HEK293 (cell line): ENCODE results near the gene TTC7B.

Experiments used
- CTCF ChIA-PET: fragments of 350-600 bp; formaldehyde crosslinking; extraction: SDS; loops from one replicate; lab custom pipeline; 2021; ENCODE audit warnings: antibody characterized with exemption; lab: Yijun Ruan, JAX
- POLR2A ChIA-PET: fragments of 300-600 bp; formaldehyde crosslinking; extraction: SDS; loops from one replicate; lab custom pipeline; 2020; ENCODE audit warnings: antibody characterized with exemption, inconsistent platforms; lab: Yijun Ruan, JAX
- H3K27ac ChIP-seq: fragments of 200-500 bp; sonication (Bioruptor generic); 2 replicates; pipeline ENCODE4 v1.5.1; 2014; ENCODE audit warnings: low read depth, low read length, control low read depth, inconsistent platforms; ENCODE audit errors: extremely low read depth
- H3K36me3 ChIP-seq, 2 experiments: fragments of 200-500 bp in 1 of 2; sonication (Bioruptor generic) in 1 of 2; 1 replicate in 1 of 2; 2 replicates in 1 of 2; pipeline ENCODE4 v1.5.1; 2014 to 2017; ENCODE audit warnings: inconsistent platforms in 2 of 2, low read length in 2 of 2; ENCODE audit not compliant: control insufficient read depth in 2 of 2, insufficient read depth in 1 of 2
- H3K4me1 ChIP-seq: fragments of 200-500 bp; sonication (Bioruptor generic); 2 replicates; pipeline ENCODE4 v1.5.1; 2014; ENCODE audit warnings: mild to moderate bottlenecking, low read length, inconsistent platforms; ENCODE audit not compliant: control insufficient read depth, insufficient read depth
- H3K4me3 ChIP-seq: 2 replicates; pipeline ENCODE4 v1.5.1; 2011; ENCODE audit warnings: low read depth, mild to moderate bottlenecking, control low read depth, low read length, moderate library complexity
- H3K9me3 ChIP-seq: fragments of 200-500 bp; sonication (Bioruptor generic); 2 replicates; pipeline ENCODE4 v1.5.1; 2014; ENCODE audit warnings: low read depth, low read length, inconsistent platforms; ENCODE audit not compliant: control insufficient read depth, insufficient read depth
- ATF2 ChIP-seq: fragments of 450-650 bp; formaldehyde crosslinking; IDR thresholded peaks from 2 replicates; pipeline ENCODE4 v1.5.1; 2016; ENCODE audit warnings: missing biosample characterization, missing genetic modification characterization, low read depth
- BCL11A ChIP-seq: fragments of 450-650 bp; formaldehyde crosslinking; IDR thresholded peaks from 2 replicates; pipeline ENCODE4 v1.5.1; 2016; ENCODE audit warnings: low read depth, missing biosample characterization, missing genetic modification characterization
- HOXD13 ChIP-seq: sonication (generic); formaldehyde crosslinking; IDR thresholded peaks from 2 replicates; pipeline ENCODE4 v1.8.0; 2022; ENCODE audit warnings: missing genetic modification reagents, borderline replicate concordance
- PRDM1 ChIP-seq: fragments of 450-650 bp; formaldehyde crosslinking; IDR thresholded peaks from 2 replicates; pipeline ENCODE4; 2016; ENCODE audit warnings: missing biosample characterization, missing genetic modification characterization
- TRIM28 ChIP-seq: IDR thresholded peaks from 2 replicates; pipeline ENCODE4 v1.6.1; 2011; ENCODE audit warnings: low read length, control low read depth, borderline replicate concordance
- ZBTB17 ChIP-seq: fragments of 450-650 bp; formaldehyde crosslinking; IDR thresholded peaks from 2 replicates; pipeline ENCODE4 v1.5.1; 2016; ENCODE audit warnings: missing biosample characterization, missing genetic modification characterization
- ZBTB20 ChIP-seq: fragments of 450-650 bp; formaldehyde crosslinking; IDR thresholded peaks from 2 replicates; pipeline ENCODE4 v1.5.1; 2016; ENCODE audit warnings: missing biosample characterization, missing genetic modification characterization
- ZBTB21 ChIP-seq: fragments of 450-650 bp; formaldehyde crosslinking; IDR thresholded peaks from 2 replicates; pipeline ENCODE4 v1.5.1; 2017; ENCODE audit warnings: missing biosample characterization, missing genetic modification characterization
- ZIC2 ChIP-seq: fragments of 450-650 bp; formaldehyde crosslinking; IDR thresholded peaks from 2 replicates; pipeline ENCODE4 v1.5.1; 2016; ENCODE audit warnings: missing biosample characterization, missing genetic modification characterization
- ZNF121 ChIP-seq: fragments of 450-650 bp; formaldehyde crosslinking; IDR thresholded peaks from 2 replicates; pipeline ENCODE4 v1.5.1; 2016; ENCODE audit warnings: missing biosample characterization, missing genetic modification characterization
- ZNF221 ChIP-seq: fragments of 450-650 bp; formaldehyde crosslinking; IDR thresholded peaks from 2 replicates; pipeline ENCODE4 v1.5.1; 2017; ENCODE audit warnings: missing biosample characterization, missing genetic modification characterization, borderline replicate concordance
- ZNF223 ChIP-seq: fragments of 450-650 bp; formaldehyde crosslinking; IDR thresholded peaks from 2 replicates; pipeline ENCODE4 v1.5.1; 2016; ENCODE audit warnings: missing biosample characterization, missing genetic modification characterization
- ZNF239 ChIP-seq: fragments of 450-650 bp; formaldehyde crosslinking; IDR thresholded peaks from 2 replicates; pipeline ENCODE4 v1.5.1; 2016; ENCODE audit warnings: missing biosample characterization, missing genetic modification characterization
- ZNF391 ChIP-seq: fragments of 450-650 bp; formaldehyde crosslinking; IDR thresholded peaks from 2 replicates; pipeline ENCODE4 v1.5.1; 2016; ENCODE audit warnings: low read depth, missing biosample characterization, missing genetic modification characterization, borderline replicate concordance
- ZNF473 ChIP-seq: fragments of 450-650 bp; formaldehyde crosslinking; IDR thresholded peaks from 2 replicates; pipeline ENCODE4 v1.5.1; 2017; ENCODE audit warnings: missing biosample characterization, missing genetic modification characterization
- ZNF521 ChIP-seq: fragments of 450-650 bp; formaldehyde crosslinking; IDR thresholded peaks from 2 replicates; pipeline ENCODE4 v1.5.1; 2017; ENCODE audit warnings: missing biosample characterization, mild to moderate bottlenecking, missing genetic modification characterization
- ZNF621 ChIP-seq: fragments of 450-650 bp; formaldehyde crosslinking; IDR thresholded peaks from 2 replicates; pipeline ENCODE4 v1.5.1; 2017; ENCODE audit warnings: missing biosample characterization, missing genetic modification characterization
- TF ChIP-seq, protein P1 (sequence below): fragments of 450-650 bp; formaldehyde crosslinking; IDR thresholded peaks from 2 replicates; pipeline ENCODE4 v1.5.1; 2016; ENCODE audit warnings: missing biosample characterization, missing genetic modification characterization
- TF ChIP-seq, protein P2 (sequence below): fragments of 450-650 bp; formaldehyde crosslinking; IDR thresholded peaks from 2 replicates; pipeline ENCODE4 v1.5.1; 2016; ENCODE audit warnings: missing biosample characterization, missing genetic modification characterization

The TTC7B gene

DNA sequence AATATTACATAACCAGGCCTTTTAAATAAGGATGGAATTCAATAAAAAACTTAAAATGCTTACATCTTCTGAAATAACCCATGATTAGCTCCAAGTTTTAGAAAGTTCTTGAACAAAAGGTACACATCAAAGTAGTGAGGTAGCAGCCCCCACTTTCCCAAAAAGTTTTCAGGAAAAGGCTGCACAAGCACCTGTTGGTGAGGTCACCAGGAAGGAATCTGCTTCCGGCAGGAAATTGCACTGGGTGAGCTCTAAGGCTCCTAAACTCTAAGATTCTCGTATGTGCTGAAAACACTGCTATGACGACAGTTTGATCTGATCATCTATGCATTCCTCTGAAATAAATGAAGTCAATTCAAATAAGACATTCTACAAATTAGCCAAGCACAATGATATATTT is 34.3 kb upstream of the TTC7B start (continued):
- TF ChIP-seq, protein P1, sequence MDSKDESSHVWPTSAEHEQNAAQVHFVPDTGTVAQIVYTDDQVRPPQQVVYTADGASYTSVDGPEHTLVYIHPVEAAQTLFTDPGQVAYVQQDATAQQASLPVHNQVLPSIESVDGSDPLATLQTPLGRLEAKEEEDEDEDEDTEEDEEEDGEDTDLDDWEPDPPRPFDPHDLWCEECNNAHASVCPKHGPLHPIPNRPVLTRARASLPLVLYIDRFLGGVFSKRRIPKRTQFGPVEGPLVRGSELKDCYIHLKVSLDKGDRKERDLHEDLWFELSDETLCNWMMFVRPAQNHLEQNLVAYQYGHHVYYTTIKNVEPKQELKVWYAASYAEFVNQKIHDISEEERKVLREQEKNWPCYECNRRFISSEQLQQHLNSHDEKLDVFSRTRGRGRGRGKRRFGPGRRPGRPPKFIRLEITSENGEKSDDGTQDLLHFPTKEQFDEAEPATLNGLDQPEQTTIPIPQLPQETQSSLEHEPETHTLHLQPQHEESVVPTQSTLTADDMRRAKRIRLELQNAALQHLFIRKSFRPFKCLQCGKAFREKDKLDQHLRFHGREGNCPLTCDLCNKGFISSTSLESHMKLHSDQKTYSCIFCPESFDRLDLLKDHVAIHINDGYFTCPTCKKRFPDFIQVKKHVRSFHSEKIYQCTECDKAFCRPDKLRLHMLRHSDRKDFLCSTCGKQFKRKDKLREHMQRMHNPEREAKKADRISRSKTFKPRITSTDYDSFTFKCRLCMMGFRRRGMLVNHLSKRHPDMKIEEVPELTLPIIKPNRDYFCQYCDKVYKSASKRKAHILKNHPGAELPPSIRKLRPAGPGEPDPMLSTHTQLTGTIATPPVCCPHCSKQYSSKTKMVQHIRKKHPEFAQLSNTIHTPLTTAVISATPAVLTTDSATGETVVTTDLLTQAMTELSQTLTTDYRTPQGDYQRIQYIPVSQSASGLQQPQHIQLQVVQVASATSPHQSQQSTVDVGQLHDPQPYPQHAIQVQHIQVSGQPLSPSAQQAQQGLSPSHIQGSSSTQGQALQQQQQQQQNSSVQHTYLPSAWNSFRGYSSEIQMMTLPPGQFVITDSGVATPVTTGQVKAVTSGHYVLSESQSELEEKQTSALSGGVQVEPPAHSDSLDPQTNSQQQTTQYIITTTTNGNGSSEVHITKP (tag by site-specific recombination): no peak
- 0 out of 2 replicates have a peak, but pooled peaks have one; percentile 12 for TF ChIP-seq ZBTB17
- no peak for TF ChIP-seq ZNF521 (tag by site-specific recombination)
- TF ChIP-seq, protein P2, sequence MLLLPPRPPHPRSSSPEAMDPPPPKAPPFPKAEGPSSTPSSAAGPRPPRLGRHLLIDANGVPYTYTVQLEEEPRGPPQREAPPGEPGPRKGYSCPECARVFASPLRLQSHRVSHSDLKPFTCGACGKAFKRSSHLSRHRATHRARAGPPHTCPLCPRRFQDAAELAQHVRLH (tag by site-specific recombination): no peak
- TF ChIP-seq ZNF473 (tag by site-specific recombination): no peak
- TF ChIP-seq ZIC2: no peak
- TF ChIP-seq HOXD13 (CRISPR knock-in tag): no peak
- no peak for TF ChIP-seq ZNF223
- no peak for TF ChIP-seq BCL11A
- no peak for TF ChIP-seq TRIM28
- TF ChIP-seq ZNF621 (tag by site-specific recombination): no peak
- TF ChIP-seq ZNF221 (tag by site-specific recombination): no peak
- peak; percentile 85 for TF ChIP-seq PRDM1 (tag by site-specific recombination)
- TF ChIP-seq ZBTB20 (tag by site-specific recombination): no peak
- TF ChIP-seq ATF2 (tag by site-specific recombination): peak; percentile 46; the same call in 1 of the 2 replicates
- no peak for TF ChIP-seq ZNF239 (tag by site-specific recombination)
- TF ChIP-seq ZBTB21 (tag by site-specific recombination): no peak

DNA sequence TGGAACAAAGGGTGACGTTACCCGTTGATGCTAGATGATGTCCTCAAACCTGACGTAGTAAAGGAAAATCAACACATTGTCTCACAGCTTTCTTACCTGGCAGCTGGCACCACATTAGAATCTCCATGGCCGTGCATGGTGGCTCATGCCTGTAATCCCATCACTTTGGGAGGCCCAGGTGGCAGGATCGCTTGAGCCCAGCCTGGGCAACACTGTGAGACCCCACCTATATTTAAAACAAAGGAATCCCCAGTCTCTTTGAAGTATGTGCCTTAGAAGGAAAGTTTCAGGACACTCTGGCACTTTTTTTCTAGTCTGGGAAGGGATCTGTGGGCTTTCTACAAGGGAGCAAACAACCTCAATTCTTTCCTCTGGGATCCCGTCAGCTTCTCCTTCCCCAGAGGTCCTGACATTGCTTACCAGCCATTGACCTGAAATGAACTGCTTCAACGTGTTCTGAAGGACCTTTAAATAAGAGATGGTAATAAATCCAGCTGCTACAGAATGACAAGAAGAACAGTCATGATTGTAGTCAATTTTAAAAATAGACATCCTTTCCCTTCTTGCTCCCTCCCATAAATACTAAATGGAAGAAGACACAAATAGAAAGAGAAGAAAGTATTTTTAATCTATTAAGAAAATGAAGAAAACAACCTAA is 33.7 kb upstream of the TTC7B start:
- no peak overlapping the region for H3K27ac ChIP-seq
- no peak overlapping the region for H3K4me3 ChIP-seq
- TF ChIP-seq ZNF391 (tag by site-specific recombination) (no peak), ZNF121 (tag by site-specific recombination) (peak; percentile 40; the same call in 1 of the 2 replicates)
- H3K4me1 ChIP-seq: peaks cover 5% of the 10 kb centered on the region; the same call in 1 of the 2 replicates
- ChIA-PET CTCF (interaction anchor here (0.9 to 2.6 kb wide), 2 partner anchors 9 to 324 kb away, joined by 3 to 5 read pairs; no protein-coding TSS in a partner anchor), POLR2A (interaction anchor here (0.6 to 0.7 kb wide), 2 partner anchors 10 to 24 kb away, joined by 3 to 5 read pairs; no protein-coding TSS in a partner anchor)
- no peaks in the 10 kb centered on the region for H3K36me3 ChIP-seq
- H3K9me3 ChIP-seq: no peaks in the 10 kb centered on the region
